Heart left ventricle (tissue), 16 donors: Measurements from ENCODE around the gene PRDM11. TPM values are rescaled to one million over a fixed set of nuclear protein-coding genes. Genes with fewer than 3 reads are reported as not detected.

Source experiments
- ATAC-seq, 4 donors: fragments of 200-7000 bp; cut with Tn5 transposase; one replicate each; pipeline ENCODE4 v1.9.1; 2020 to 2022; ENCODE audit warnings: moderate library complexity in 4 of 4, mild to moderate bottlenecking in 3 of 4, moderate number of reproducible peaks in 1 of 4
- DNase-seq, 5 donors: peaks; one replicate each; pipeline ENCODE4 v3.0.0-alpha.2; 2020
- H3K27ac ChIP-seq, 12 donors: fragments of 200-600 bp; sonication (generic) in 4 of 12; one replicate each; pipeline versions ENCODE4 v1.5.0 to v1.8.0; 2016 to 2022; ENCODE audit warnings: mild to moderate bottlenecking in 2 of 12
- H3K27me3 ChIP-seq, 9 donors: fragments of 200-600 bp; sonication (generic) in 2 of 9; one replicate each; pipeline versions ENCODE4 v1.5.1 to v1.8.0; 2016 to 2022; ENCODE audit warnings: mild to moderate bottlenecking in 3 of 9
- H3K36me3 ChIP-seq, 9 donors: fragments of 200-600 bp; sonication (generic) in 2 of 9; one replicate each; pipeline versions ENCODE4 v1.5.0 to v1.8.0; 2018 to 2022; ENCODE audit warnings: mild to moderate bottlenecking in 2 of 9
- H3K4me1 ChIP-seq, 12 donors: fragments of 200-600 bp; sonication (generic) in 4 of 12; one replicate each; pipeline versions ENCODE4 v1.5.0 to v1.8.0; 2016 to 2022; ENCODE audit warnings: mild to moderate bottlenecking in 3 of 12
- H3K4me3 ChIP-seq, 12 donors: fragments of 200-600 bp; sonication (generic) in 4 of 12; one replicate each; pipeline versions ENCODE4 v1.5.0 to v1.8.0; 2017 to 2022; ENCODE audit warnings: mild to moderate bottlenecking in 9 of 12, moderate library complexity in 4 of 12
- H3K9me3 ChIP-seq, 12 donors: fragments of 200-600 bp; sonication (generic) in 4 of 12; one replicate each; pipeline versions ENCODE4 v1.5.0 to v1.8.0; 2016 to 2022; ENCODE audit warnings: mild to moderate bottlenecking in 1 of 12
- CTCF ChIP-seq, 12 donors: fragments of 200-600 bp; sonication (generic) in 4 of 12; IDR thresholded peaks; one replicate each; pipeline versions ENCODE4 v1.5.0 to v1.8.0; 2018 to 2022; ENCODE audit warnings: antibody characterized with exemption in 12 of 12, mild to moderate bottlenecking in 5 of 12
- POLR2A ChIP-seq, 2 donors: fragments of 450-650 bp; IDR thresholded peaks; one replicate each; pipeline ENCODE4 v1.6.1; 2017; ENCODE audit warnings: antibody characterized with exemption in 2 of 2, mild to moderate bottlenecking in 2 of 2, moderate library complexity in 2 of 2
- WGBS, 4 donors: extraction: QIAGEN DNeasy Blood & Tissue Kit in 2 of 4; methylation state at CpG; one replicate each; pipeline versions ENCODE4 v1.1.5 to v1.1.7; 2013 to 2018; 5-methylcytosine and 5-hydroxymethylcytosine counted together
- intact Hi-C, 10 donors: fragments of 100-400 bp; cut with DNase I; formaldehyde crosslinking; loops; one replicate each; pipeline versions ENCODE4 v1.11.1 to v1.14.2; 2022
- polyA plus RNA-seq, 2 donors: library from polyadenylated mRNA; stranded (reverse); fragments of 200-250 nt; gene quantifications; one replicate each; pipeline ENCODE4 v1.2.3, GENCODE V29; 2013
- total RNA-seq, 9 donors: library from RNA; depleted of rRNA in 2 of 9; stranded (reverse); fragments of >200 nt in 2 of 9; fragmentation: NEBNext Ultra II Directional in 3 of 9; extraction: Animal tissue kit (Norgen Biotek cat#: 25700) in 3 of 9; gene quantifications; one replicate each; pipeline versions ENCODE4 v1.1.0 to v1.2.4, GENCODE V29; 2016 to 2023
- donor health status: ischemic (EF 13 %, LVEDD 7.1; RV severe dilation, severe dysfunction).
- donor health status: healthy with polysubstance abuse.
- donor health status: DM: no; HTN: yes; CAD: no.
- donor health status: DM: no; HTN: no; CAD: no.
- donor health status: ischemic (EF 25% LVEDD 6.9; RV normal size, moderate dysfunction).
- donor health status: ischemic (EF 25% LVEDD 5.7; RV mildly dilated, moderate dysfunction).
- donor health status: healthy.
- donor health status: DM: yes; HTN: yes; CAD: no.
- donor health status: ischemic (EF 35%, LVEDD 5.7; RV mildly dilated, moderate dysfunction).
- donor health status: nonischemic (EF 11% LVEDD 7.7; RV severe dilation, severe dysfunction).
- donor health status: DM: yes; HTN: yes; CAD: no.
- donor health status: PGD.
- donor health status: ischemic (EF 29% LVEDD 5.4; RV normal size, mild dysfunction).
- donor health status: nonischemic (EF 23%, LVEDD 6.1; RV moderate dilation, normal function).

The PRDM11 gene
- total and polyA plus RNA-seq, 11 donors = 4.5 to 29.6 (median 18.2) TPM

GRCh38 chr11:45162064-45162375 is 15.6 kb downstream of the PRDM11 start:
- no peak overlapping the region for H3K4me3 ChIP-seq
- DNase-seq (no peak), ATAC-seq (no peak)
- peaks cover 0 to 81% (median 52%) of the 10 kb centered on the region in 12 donors for H3K4me1 ChIP-seq
- H3K9me3 ChIP-seq = no peaks in the 10 kb centered on the region
- peak overlapping the region in 10 of 12 donors; percentile 8 to 71 (median 59) for H3K27ac ChIP-seq
- H3K36me3 ChIP-seq = no peaks in the 10 kb centered on the region
- intact Hi-C loops = no loop called here
- TF ChIP-seq POLR2A (IDR thresholded peaks at IDR 0.05) = no peak
- no peak for TF ChIP-seq CTCF (IDR thresholded peaks at IDR 0.05)
- 49 to 66% (median 60%) methylated on average over 3 of the region's 3 CpGs for whole genome bisulfite sequencing, 4 donors
- H3K27me3 ChIP-seq = no peaks in the 10 kb centered on the region

- intact Hi-C loops = no loop called here
- Histone ChIP-seq H3K4me1 (peaks cover 0 to 69% (median 40%) of the 10 kb centered on the region in 12 donors), H3K36me3 (no peaks in the 10 kb centered on the region), H3K27ac (peak overlapping the region in 3 of 12 donors; percentile 36 to 69 (median 40)), H3K9me3 (no peaks in the 10 kb centered on the region), H3K4me3 (no peak overlapping the region), H3K27me3 (no peaks in the 10 kb centered on the region)
- DNase-seq = peak in 1 of 5 donors; percentile 57
- ATAC-seq = no peak
- TF ChIP-seq POLR2A (IDR thresholded peaks at IDR 0.05) (no peak), CTCF (IDR thresholded peaks at IDR 0.05) (no peak)
- 75 to 79% (median 78%) methylated on average over 10 of the region's 10 CpGs for WGBS, 4 donors
These were observed 16.8 kb downstream of the PRDM11 start for GRCh38 chr11:45162916-45163879.

- WGBS, 4 donors = 41 to 57% (median 47%) methylated on average over 13 to 15 of the region's 15 CpGs
These were observed 17.6 kb downstream of the PRDM11 start for GRCh38 chr11:45163956-45164575.

More at GRCh38 chr11:45163956-45164575, 17.6 kb downstream of the PRDM11 start:
- Histone ChIP-seq H3K4me1 (peaks cover 0 to 66% (median 33%) of the 10 kb centered on the region in 12 donors), H3K27ac (peak overlapping the region in 5 of 12 donors; percentile 11 to 57 (median 36)), H3K27me3 (no peaks in the 10 kb centered on the region), H3K36me3 (no peaks in the 10 kb centered on the region), H3K4me3 (no peak overlapping the region), H3K9me3 (no peaks in the 10 kb centered on the region)
- ATAC-seq = peak in 3 of 4 donors; percentile 37 to 65 (median 38)
- intact Hi-C loops = no loop called here
- DNase-seq = peak in 3 of 5 donors; percentile 35 to 53 (median 45)
- no peak for TF ChIP-seq POLR2A (IDR thresholded peaks at IDR 0.05)
- TF ChIP-seq CTCF (IDR thresholded peaks at IDR 0.05) = no peak
